ENCODE data around the gene CSRNP2.

GRCh38 chr12:51108136-51108535, 24.7 kb upstream of the CSRNP2 start:
- no peak for TF ChIP-seq CTCF (IDR thresholded peaks at IDR 0.05; ENCODE audit: low read depth, low read length)
- TF ChIP-seq EZH2phosphoT487 (IDR thresholded peaks at IDR 0.05; ENCODE audit: low read depth): no peak

Data from OCI-LY3 (cell line).